Fibroblast of mammary gland (primary cell): ENCODE measurements around the gene MXD1.

Experiments
- DNase-seq: peaks from one replicate; pipeline ENCODE4 v3.0.0-alpha.2; 2010; ENCODE audit warnings: low read depth
- H3K4me3 ChIP-seq: 2 replicates; pipeline ENCODE4 v1.5.1; 2011; ENCODE audit warnings: low read depth, mild to moderate bottlenecking, low read length, moderate library complexity; ENCODE audit not compliant: control insufficient read depth
- TF ChIP-seq, protein P1 (sequence below): conservative IDR thresholded peaks from 2 replicates; pipeline ENCODE4 v1.5.1; 2011; ENCODE audit warnings: low read depth, low read length, inconsistent platforms; ENCODE audit not compliant: control insufficient read depth, insufficient read depth

MXD1 gene

DNA sequence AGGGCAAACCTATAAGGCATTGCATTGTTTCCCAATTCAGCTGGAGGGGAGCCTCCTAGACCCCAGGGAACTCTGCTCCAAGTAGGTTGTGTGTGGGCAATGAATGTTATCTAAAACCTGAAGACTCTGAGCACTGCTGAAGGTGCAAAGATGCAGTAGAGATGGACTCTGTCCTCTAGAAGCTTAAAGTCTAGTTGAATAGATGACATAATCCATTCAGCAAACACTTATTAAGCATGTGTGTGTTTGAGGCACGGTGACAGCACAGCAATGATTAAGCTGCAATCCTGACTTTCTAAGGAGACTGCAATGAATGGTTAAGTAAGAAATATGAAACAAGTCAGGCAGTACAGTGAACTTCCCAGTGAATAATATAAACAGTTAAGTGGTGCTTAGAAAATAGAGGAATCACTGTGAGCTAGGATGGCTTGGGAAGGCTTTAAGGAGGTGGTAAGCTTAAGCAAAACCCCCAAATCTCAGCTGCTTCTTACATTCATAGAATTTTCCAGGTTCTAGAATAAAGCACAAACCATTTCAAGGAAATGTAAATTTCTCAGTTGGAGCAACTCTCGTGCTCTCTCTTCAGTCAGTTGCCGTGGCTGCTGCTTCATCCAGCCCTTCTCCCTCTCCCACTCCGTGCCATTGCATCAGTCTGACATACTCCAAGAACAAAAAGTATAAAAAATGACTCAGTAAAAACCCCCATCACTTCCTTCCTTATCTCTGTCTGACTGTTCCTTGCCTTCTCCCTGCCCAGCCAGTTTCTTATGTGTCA lies 19.1 kb downstream of the MXD1 start:
- peak; percentile 86 for DNase-seq
- TF ChIP-seq, protein P1, sequence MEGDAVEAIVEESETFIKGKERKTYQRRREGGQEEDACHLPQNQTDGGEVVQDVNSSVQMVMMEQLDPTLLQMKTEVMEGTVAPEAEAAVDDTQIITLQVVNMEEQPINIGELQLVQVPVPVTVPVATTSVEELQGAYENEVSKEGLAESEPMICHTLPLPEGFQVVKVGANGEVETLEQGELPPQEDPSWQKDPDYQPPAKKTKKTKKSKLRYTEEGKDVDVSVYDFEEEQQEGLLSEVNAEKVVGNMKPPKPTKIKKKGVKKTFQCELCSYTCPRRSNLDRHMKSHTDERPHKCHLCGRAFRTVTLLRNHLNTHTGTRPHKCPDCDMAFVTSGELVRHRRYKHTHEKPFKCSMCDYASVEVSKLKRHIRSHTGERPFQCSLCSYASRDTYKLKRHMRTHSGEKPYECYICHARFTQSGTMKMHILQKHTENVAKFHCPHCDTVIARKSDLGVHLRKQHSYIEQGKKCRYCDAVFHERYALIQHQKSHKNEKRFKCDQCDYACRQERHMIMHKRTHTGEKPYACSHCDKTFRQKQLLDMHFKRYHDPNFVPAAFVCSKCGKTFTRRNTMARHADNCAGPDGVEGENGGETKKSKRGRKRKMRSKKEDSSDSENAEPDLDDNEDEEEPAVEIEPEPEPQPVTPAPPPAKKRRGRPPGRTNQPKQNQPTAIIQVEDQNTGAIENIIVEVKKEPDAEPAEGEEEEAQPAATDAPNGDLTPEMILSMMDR, result no peak
- no peak overlapping the region for H3K4me3 ChIP-seq

DNA sequence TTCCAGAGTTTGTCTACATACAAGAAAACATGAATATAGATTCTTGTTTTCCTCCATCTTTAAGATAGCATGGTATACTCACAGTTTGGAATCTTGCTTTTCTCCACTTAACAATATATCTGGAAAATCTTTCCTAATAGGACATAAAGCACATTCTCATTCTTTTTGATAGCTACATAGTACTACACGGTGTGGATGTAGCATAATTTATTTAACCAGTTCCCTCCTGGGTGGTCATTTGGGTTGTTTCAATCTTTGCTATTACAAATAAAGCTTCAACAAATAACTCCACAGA lies 19.7 kb downstream of the MXD1 start:
- no peak for DNase-seq
- H3K4me3 ChIP-seq, result no peak overlapping the region
- TF ChIP-seq, protein P1, result no peak

DNA sequence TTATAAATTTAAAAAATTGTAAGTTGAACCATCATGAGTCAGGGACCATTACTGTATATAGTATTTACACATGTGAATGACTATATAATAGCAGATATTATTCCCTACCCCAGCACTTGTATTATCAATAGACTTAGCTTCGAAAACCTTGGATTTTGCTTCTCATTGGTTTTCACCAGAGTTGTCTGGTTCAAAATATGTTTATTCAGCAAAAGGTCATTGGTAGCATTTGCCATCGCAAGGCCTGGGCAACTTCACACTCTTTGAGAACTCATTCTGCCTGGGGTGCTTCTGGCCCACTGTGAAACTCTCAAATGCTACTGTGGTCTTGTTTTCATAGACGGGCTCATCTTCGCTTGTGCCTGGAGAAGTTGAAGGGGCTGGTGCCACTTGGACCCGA lies 20.1 kb downstream of the MXD1 start:
- TF ChIP-seq, protein P1, result no peak
- no peak for DNase-seq
- no peak overlapping the region for H3K4me3 ChIP-seq

DNA sequence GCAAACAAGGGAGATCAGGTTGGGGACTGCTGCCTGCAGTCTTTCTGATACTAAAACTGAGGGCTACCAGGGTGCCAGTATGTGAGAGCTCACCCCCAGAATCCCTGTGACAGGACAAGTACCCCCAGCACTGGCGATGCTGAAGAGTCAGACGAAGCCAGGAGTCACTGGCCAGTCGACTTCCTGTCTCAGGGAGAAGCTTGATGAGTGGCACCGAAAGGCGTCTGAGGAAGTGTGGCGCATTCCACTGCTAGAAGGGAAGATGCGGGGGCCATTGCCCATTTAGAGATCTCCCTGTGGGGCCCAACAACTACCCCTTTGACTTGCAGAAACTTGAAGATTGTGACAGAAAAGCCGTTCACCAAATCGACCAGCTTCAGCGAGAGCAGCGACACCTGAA lies 22.0 kb downstream of the MXD1 start:
- H3K4me3 ChIP-seq, result no peak overlapping the region
- TF ChIP-seq, protein P1, result no peak
- DNase-seq, result no peak

DNA sequence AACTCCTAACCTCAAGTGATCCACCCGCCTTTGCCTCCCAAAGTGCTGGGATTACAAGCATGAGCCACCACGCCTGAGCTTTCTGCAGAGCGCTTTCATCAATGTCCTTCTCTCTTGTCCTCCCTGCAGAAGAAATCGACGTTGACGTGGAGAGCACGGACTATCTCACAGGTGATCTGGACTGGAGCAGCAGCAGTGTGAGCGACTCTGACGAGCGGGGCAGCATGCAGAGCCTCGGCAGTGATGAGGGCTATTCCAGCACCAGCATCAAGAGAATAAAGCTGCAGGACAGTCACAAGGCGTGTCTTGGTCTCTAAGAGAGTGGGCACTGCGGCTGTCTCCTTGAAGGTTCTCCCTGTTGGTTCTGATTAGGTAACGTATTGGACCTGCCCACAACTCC lies 23.1 kb downstream of the MXD1 start:
- no peak overlapping the region for H3K4me3 ChIP-seq
- DNase-seq, result no peak
- TF ChIP-seq, protein P1, result no peak

DNA sequence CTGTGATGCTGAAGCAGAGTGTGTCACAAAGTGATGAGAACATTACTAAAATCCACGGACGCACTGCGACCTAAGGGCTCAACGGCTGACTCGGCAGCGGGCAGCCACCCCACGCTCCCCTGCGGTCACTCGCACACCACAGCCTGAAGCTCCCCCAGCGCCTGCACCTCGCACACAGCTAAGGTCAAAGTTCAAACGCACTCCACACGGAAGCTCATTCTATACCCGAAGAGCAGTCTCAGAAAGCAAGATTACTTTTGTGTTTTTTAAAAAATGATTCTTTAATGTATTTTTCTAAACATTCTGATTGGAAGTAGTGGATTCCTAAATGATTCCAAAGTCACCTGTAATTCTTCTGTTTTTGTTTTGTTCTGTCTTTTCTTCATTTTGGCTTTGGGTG lies 24.8 kb downstream of the MXD1 start:
- TF ChIP-seq, protein P1, result no peak
- H3K4me3 ChIP-seq, result no peak overlapping the region
- DNase-seq, result no peak

DNA sequence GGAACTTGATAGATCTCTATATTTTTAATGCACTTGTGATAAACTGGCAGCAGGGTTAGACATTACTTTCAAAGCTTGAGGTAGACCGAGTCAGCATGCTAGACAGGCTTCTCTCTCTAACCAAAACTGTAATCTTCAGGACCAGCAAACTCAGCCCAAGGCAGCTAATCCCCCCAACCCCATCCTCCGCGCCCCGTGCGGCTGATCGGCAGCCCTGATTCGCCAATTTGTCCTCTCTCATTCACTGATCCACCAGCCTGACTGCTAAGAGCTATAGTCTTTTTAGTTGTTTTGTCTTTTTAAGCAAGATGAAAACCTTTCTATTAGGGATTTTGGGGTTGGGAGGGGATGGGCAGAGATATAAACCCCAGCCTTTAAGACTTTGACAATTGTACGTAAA lies 25.8 kb downstream of the MXD1 start:
- TF ChIP-seq, protein P1, result no peak
- no peak overlapping the region for H3K4me3 ChIP-seq
- DNase-seq, result no peak
